Kidney (tissue), 14 donors: ENCODE data around the gene OLR1. TPM values are rescaled to one million over a fixed set of nuclear protein-coding genes. Genes with fewer than 3 reads are reported as not detected.

Experiments
- DNase-seq, 5 donors: peaks; one replicate each; pipeline ENCODE4 v3.0.0-alpha.2; 2013 to 2020
- FAIRE-seq: peaks from 2 replicates; lab custom pipeline; 2012; peaks lifted over from hg19 to GRCh38; lab: Jason Lieb, UNC
- H3K27ac ChIP-seq, 2 donors: one replicate each; pipeline ENCODE4 v1.7.0; 2013; ENCODE audit warnings: low read depth in 2 of 2, low read length in 2 of 2, inconsistent platforms in 1 of 2
- H3K27me3 ChIP-seq: one replicate; pipeline ENCODE4 v1.7.1; 2013; ENCODE audit warnings: low read length, inconsistent platforms; ENCODE audit not compliant: control insufficient read depth, insufficient read depth
- H3K36me3 ChIP-seq, 3 donors: one replicate each; pipeline versions ENCODE4 v1.7.0 to v1.7.1; 2013; ENCODE audit warnings: low read length in 3 of 3, control low read depth in 1 of 3, inconsistent platforms in 1 of 3; ENCODE audit not compliant: insufficient read depth in 3 of 3, control insufficient read depth in 2 of 3
- H3K4me1 ChIP-seq, 3 donors: one replicate each; pipeline versions ENCODE4 v1.7.0 to v1.7.1; 2013; ENCODE audit warnings: low read length in 3 of 3, inconsistent platforms in 1 of 3, low read depth in 1 of 3; ENCODE audit not compliant: control insufficient read depth in 2 of 3, insufficient read depth in 2 of 3
- H3K4me3 ChIP-seq, 3 donors: one replicate each; pipeline versions ENCODE4 v1.7.0 to v1.8.1; 2013; ENCODE audit warnings: low read length in 3 of 3, control low read depth in 1 of 3, inconsistent platforms in 1 of 3
- H3K9ac ChIP-seq, 3 donors: one replicate each; pipeline versions ENCODE4 v1.7.0 to v1.7.1; 2013; ENCODE audit warnings: low read length in 3 of 3, control low read depth in 1 of 3, inconsistent platforms in 1 of 3
- H3K9me3 ChIP-seq, 3 donors: one replicate each; pipeline versions ENCODE4 v1.7.0 to v1.7.1; 2013; ENCODE audit warnings: low read length in 3 of 3, control low read depth in 1 of 3, inconsistent platforms in 1 of 3; ENCODE audit not compliant: control insufficient read depth in 2 of 3, insufficient read depth in 1 of 3
- intact Hi-C: fragments of 100-400 bp; cut with DNase I; formaldehyde crosslinking; loops from one replicate; pipeline ENCODE4 v1.11.1; 2022
- polyA plus RNA-seq: library from polyadenylated mRNA; stranded (reverse); fragments of 350-450 nt; fragmentation: Illumina TruSeq; extraction: RNeasy Lipid Tissue Mini Kit (QIAGEN cat#74804); gene quantifications from one replicate; pipeline ENCODE4 v1.2.3, GENCODE V29; 2014; ENCODE audit warnings: low read depth, low replicate concordance; ENCODE audit not compliant: insufficient read depth
- total RNA-seq: library from RNA; stranded (reverse); fragmentation: NEBNext Ultra II Directional; extraction: Animal tissue kit (Norgen Biotek cat#: 25700); gene quantifications from one replicate; pipeline ENCODE4 v1.2.1, GENCODE V29; 2021
- TF ChIP-seq, protein P1 (sequence below): IDR thresholded peaks from 3 replicates; pipeline ENCODE4 v1.5.1; 2012; ENCODE audit warnings: mild to moderate bottlenecking, moderate library complexity, borderline replicate concordance; ENCODE audit not compliant: insufficient read depth; ENCODE audit errors: extremely low read depth
- donor health status: control.
- donor health status: control.
- donor health status: control.
- donor health status: control.
- donor health status: control.
- donor health status: DM: yes; HTN: yes; CAD: no.
- donor health status: Normal renal cell carcinoma (clear cell type).

The OLR1 gene
- total and polyA plus RNA-seq, 2 donors from 2014 or later, result 6.7 to 11.5 TPM

DNA sequence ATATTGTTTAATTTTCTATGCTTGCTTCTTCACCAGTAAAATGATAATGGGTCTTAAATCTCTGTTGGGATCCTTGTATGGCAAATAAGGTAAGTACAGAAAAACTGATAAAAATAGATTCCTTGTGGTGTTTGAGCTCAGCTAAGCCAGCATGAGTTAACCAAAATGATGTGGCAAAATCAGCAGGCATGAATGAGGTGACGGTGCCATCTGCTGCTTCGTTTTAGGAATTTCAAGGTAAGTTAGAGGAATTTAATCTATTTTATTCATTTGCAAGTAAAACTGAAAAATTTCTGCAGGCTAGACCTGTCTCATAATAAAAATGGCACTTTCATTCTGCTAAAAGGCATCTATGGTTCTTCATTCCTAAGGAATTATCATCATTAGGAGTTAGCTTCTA lies 31.9 kb downstream of the OLR1 start:
- TF ChIP-seq, protein P1, sequence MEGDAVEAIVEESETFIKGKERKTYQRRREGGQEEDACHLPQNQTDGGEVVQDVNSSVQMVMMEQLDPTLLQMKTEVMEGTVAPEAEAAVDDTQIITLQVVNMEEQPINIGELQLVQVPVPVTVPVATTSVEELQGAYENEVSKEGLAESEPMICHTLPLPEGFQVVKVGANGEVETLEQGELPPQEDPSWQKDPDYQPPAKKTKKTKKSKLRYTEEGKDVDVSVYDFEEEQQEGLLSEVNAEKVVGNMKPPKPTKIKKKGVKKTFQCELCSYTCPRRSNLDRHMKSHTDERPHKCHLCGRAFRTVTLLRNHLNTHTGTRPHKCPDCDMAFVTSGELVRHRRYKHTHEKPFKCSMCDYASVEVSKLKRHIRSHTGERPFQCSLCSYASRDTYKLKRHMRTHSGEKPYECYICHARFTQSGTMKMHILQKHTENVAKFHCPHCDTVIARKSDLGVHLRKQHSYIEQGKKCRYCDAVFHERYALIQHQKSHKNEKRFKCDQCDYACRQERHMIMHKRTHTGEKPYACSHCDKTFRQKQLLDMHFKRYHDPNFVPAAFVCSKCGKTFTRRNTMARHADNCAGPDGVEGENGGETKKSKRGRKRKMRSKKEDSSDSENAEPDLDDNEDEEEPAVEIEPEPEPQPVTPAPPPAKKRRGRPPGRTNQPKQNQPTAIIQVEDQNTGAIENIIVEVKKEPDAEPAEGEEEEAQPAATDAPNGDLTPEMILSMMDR, result peak; percentile 62
- H3K9me3 ChIP-seq, result no peaks in the 10 kb centered on the region
- H3K4me3 ChIP-seq, result no peak overlapping the region
- peak; percentile 42 for FAIRE-seq
- peak in 4 of 5 donors; percentile 48 to 71 (median 51) for DNase-seq
- H3K9ac ChIP-seq, result no peak overlapping the region
- no peak overlapping the region for H3K27ac ChIP-seq
- intact Hi-C loops, result no loop called here
- H3K4me1 ChIP-seq, result no peaks in the 10 kb centered on the region
- H3K36me3 ChIP-seq, result no peaks in the 10 kb centered on the region
- no peaks in the 10 kb centered on the region for H3K27me3 ChIP-seq

DNA sequence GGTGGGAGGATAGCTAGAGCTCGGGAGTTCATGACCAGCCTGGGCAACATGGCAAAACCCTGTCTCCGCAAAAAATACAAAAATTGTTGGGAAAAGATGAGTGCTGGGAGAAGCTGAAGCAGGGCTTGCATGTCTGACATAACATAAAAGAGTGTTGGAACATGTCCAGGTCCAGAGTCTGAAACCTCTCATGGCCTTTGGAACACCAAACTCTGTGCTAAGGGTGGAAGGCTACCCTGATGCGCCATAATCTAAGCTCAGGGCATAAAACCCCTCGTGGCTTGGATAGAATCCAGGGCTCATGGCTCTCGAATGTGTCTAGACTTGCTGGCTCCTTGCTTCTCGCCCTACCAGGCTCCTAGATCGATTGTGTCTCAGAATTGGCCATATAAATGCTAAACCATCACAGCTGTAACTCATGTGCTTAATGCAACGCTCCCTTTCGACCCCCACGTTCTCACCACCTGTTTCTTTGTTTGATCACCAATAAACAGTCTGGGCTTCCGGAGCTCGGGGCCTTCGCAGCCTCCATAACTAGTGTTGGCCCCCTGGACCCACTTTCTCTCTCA lies 35.2 kb downstream of the OLR1 start:
- H3K27ac ChIP-seq, result no peak overlapping the region
- DNase-seq (peak in 1 of 5 donors; percentile 35), FAIRE-seq (no peak)
- no peak overlapping the region for H3K9ac ChIP-seq
- H3K27me3 ChIP-seq, result no peaks in the 10 kb centered on the region
- intact Hi-C loops, result no loop called here
- H3K4me1 ChIP-seq, result peaks cover 0 to 4% (median 0%) of the 10 kb centered on the region in 3 donors
- no peaks in the 10 kb centered on the region for H3K36me3 ChIP-seq
- H3K9me3 ChIP-seq, result no peaks in the 10 kb centered on the region
- TF ChIP-seq, protein P1, result no peak
- no peak overlapping the region for H3K4me3 ChIP-seq

DNA sequence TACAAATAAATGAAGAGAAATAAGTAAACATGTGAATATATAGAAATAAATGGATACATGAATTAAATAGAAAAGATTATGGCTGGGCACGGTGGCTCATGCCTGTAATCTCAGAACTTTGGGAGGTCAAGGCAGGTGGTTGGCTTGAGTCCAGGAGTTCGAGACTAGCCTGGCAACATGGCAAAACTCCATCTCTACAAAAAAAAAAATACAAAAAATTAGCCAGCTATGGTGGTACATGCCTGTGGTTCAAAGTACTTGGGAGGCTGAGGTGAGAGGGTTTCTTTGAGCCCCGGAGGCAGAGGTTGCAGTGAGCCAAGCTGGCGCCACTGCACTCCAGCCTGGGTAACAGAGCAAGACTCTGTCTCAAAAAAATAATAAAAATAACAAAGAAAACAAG lies 36.8 kb downstream of the OLR1 start:
- DNase-seq (no peak), FAIRE-seq (no peak)
- Histone ChIP-seq H3K9ac (no peak overlapping the region), H3K9me3 (no peaks in the 10 kb centered on the region), H3K4me1 (peaks cover 0 to 4% (median 0%) of the 10 kb centered on the region in 3 donors), H3K27me3 (no peaks in the 10 kb centered on the region), H3K4me3 (no peak overlapping the region), H3K27ac (no peak overlapping the region), H3K36me3 (no peaks in the 10 kb centered on the region)
- TF ChIP-seq, protein P1, result no peak
- intact Hi-C loops, result no loop called here
